Activated CD4-positive, alpha-beta T cell treated with anti-CD3 and anti-CD28 coated beads, Interleukin-2, amount 50 U/mL, for 24 hours (primary cell): ENCODE data around the gene MPPED1.

Experiments
- DNase-seq, 2 donors: peaks; one replicate each; pipeline ENCODE4 v3.0.0-alpha.2; 2020; ENCODE audit warnings: low read depth in 1 of 2, low spot score in 1 of 2

MPPED1 gene

DNA sequence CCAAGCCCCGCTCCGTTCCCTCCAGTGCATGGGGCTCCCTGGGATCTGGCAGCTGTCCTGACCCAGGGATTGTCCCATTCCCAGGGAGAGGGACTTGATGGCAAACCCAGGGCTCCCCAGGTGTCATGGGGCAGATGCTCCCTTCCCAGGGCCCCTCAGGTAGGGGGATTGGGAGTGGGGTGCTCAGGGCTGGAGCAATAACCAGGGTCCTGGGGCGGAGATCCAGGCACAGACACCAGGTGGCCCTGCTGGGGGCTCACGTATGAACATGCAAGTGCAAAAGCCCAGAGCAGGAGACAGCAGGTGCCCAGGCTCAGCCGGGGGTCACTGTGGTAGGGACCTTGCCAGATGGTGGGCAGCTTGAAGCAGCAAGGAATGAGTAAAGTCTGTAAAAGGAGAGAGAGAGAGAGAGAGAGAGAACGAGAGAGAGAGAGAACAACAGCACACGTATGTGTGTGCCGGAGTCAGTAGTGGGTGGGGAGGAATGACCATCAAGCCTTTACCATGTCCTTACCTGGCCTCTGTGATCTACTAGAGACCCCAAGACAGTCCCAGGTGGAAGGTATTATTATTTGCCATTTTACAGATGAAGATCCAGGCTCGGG is 19.3 kb upstream of the MPPED1 start:
- DNase-seq: no peak

DNA sequence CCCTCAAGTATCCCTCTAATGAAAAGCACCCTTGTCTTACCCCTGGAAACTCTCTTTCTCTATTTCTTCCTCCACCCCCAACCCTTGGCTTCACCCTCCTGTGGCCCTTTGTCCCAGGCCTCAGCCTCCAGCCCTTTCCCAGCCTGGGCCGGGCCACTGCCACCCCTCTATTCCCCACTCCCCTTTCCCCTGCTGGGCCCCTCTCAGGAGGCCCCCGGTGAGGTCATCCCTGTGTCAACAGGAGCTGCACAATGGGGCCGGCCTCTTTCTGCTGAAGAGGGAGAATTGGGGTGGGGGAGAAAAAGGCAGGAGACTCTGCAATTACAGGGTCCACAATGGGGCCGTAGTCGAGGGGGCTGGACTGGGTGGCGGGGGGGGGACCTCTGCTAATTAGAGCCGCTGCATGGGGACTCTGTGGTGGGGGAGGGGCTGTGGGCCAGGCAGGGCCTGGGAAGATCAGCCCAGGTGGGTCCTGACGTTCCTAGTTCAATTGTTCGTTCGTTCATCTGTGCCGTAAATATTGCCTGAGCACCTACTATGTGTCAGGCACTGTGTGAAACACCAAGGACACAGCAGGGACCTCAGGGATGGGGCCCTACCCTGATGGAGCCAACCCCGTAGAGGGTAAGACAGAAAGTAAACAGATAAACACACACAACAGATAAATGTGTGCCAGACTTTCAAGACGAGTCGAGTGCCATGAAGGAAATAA is 18.5 kb upstream of the MPPED1 start:
- DNase-seq: no peak

DNA sequence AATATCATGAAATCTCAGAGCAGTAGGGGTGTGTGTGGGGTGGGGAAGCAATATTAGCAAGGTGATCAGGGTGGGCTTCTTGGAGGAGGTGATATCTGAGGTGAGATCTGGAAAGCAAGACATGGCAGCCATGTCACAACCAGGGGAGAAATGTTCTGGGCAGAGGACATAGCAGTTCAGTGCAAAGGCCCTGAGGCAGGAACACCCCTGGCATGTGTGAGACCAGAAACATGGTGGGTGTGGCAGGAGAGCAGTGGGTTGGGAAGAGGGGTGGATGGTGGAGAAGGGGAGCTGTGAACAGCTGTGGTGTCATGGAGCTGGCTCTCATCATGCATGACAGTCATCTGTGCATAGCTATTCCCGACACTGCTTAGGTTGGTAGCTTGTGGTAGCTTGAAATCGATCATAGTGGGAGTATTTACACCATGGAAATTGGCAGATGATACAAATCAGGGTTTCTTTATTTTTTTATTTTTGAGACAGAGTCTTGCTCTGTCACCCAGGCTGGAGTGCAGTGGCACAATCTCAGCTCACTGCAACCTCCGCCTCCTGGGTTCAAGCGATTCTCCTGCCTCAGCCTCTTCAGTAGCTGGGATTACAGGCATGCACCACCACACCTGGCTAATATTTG is 17.9 kb upstream of the MPPED1 start:
- DNase-seq: no peak

DNA sequence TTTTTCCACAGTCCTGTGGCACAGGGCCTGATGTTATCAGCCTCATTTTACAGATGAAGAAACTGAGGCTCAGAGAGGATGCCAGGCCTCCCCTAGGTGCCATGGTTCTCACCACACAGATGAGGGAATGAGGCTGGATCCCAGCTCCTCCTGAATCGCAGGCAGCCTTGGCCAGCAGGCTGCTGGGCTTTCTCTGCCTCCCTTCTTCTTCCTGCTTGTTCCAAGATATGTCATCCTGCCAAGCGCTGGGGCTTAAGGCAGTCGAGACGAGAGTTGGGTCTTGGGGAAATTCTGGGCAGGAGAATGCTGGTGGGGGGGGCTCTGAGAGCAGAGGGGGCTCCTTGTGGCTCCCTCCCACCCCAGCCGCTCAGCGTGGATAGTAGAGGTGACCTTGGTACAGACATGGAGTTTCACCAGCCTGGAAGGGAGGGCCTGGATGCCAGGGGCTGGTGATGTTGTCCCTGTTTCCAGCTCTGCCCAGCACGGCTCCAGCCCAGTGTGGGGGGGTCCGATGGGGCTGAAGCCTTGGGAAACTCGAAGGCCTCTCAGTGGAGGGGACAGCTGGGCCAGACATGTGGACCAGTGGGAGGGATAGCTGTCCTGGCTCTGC is 16.6 kb upstream of the MPPED1 start:
- DNase-seq: no peak

DNA sequence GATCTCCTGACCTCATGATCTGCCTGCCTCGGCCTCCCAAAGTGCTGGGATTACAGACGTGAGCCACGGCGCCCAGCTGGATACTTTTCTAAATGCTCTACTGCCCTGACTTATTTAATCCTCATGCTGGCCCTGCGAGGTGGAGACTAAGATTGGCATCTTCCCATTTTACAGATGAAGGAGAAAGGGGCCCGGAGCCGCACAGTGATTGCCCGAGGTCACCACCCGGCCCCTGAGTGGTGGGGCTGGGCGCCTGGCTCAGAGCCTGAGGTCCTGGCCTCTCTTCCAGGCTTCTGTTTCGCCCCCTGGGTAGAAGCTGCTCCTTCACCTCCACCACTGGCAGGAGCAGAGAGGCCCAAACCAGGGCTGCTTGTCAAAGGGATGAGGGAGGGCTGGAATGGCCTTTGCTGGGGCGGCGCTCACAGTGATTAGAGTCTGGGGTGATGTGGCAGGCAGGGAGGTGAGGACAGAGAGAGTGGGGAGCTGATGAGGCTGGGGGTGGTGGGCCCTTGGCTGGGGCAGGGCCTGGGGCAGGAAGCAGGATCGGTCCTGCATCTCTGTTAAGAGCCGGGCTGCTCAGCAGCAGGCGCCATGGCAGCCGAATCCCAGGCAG is 15.4 kb upstream of the MPPED1 start:
- DNase-seq: no peak

DNA sequence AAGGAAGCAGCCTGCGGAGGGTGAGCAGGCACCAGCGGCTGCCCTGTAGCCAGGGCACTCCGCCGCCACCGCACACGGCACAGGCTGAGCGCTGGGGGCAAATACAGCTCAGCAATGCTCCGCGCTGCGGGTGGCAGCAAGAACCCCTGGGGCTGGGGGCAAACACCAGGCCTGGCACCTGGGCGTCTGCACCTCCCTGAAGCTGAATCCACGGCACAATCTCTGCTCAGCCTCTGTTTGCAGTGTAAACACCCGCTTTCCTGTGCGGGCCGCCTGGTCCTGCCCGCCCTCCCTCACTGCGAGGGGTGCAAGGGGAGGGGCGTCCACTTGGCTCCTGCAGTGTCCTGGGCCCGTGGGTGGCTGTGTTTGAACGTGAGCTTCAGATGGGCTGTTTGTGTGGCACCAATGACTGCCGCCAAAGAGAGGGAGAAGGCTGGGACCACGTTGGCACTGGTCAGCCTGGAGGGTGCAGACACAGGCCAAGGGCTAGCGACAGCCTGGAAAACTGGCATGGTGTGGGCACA is 14.8 kb upstream of the MPPED1 start:
- DNase-seq: no peak

DNA sequence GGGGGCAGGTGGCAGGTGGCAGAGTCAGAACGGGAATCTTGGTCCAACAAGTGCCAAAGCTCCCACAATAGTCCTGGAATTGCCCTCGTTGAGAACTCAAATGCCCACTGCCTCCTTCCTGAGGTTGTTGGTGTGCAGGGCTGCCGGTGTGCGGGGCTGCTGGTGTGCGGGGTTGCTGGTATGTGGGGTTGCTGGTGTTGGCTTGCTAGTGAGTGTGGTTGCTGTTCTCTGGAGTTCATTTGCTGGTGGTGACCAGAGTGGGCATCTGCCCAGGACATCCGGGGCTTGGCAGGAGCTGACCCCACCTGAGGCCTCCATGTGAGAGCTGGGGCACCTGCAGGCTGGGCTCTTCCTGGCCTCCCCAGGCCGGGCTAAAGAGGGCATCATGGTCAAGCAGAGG is 14.0 kb upstream of the MPPED1 start:
- DNase-seq: no peak

DNA sequence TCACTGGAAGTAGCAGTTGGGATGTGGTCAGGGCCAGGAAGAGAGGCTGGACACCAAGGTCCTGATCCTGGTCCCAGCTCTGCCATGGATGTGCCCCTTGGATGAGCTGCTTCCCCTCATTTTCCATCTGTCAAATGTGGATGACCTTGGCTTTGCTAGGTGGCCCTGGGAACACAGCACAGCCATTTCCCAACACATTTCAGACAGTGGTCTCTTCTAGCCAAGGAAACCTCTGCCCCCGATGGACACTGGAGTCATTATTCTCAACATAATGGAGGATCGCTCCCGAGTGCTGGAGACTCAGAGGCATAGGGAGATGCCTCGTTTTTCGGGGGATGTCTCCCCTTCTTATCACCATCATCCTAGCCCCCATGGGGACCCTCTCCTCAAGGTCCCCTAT is 13.6 kb upstream of the MPPED1 start:
- DNase-seq: no peak

DNA sequence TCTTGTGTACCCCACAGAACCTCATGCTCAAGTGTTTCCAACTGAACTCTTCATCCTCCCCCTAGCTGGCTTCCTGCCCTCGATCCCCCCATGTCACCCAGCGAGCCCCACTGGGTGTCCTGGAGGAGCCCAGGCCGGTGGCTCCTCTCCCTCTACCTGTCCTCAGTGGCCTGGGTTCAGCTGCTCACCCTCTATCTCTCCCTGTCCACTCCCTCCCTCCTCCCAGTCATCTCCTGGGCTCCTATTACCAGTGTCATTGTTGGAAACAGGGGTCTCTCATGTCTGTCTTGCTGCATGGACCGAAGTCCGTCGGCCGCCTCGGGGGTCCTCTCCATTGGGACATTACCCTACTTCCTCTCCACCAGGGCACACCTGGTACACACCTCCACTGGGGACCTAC is 12.9 kb upstream of the MPPED1 start:
- no peak for DNase-seq

DNA sequence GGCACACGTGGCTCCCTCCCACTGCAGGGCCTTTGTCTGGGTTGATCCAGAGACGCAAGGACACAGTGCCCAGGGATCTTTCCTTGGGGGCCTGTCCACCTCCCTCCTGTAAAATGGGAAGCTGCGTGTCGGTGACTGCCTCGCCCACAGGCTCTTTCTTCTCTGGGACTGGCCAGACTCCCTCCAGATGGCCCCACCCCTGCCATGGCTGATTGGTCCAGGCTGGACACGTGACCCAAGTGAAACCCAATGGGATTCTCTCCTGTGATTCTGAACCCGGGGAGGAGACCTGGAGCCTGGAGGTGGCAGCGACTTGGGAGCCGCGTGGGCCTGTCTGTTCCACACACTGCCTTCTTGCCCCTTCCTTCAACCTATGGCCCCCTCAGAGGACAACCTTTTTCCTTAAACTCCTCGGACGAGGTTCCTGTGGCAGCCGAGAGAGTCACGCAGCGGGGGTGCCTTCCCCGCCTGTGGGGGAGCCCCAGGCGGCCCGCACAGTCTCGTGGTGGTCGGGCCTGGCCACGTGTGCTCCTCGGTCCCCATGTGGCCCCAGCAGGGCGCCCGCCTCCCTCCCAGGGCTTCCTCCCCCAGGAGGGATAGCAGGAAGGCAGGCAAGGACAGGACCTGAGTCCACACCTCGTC is 12.4 kb upstream of the MPPED1 start:
- no peak for DNase-seq

DNA sequence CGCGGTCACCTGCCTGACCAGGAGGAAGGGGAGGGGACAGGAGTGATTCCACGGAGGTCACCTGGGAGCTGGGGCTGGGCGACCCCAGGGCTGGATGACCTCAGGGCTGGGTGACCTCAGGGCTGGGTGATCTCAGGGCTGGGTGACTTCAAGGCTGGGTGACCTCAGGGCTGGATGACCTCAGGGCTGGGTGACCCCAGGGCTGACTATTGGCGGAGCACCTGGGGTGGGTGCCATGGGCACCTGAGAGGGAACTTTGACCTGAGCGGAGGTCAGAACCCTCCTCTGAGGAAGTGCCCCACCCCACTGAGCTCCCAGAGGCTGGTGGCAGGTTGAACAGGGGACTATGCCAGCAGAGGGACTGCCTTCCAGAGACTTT is 11.8 kb upstream of the MPPED1 start:
- DNase-seq: no peak

DNA sequence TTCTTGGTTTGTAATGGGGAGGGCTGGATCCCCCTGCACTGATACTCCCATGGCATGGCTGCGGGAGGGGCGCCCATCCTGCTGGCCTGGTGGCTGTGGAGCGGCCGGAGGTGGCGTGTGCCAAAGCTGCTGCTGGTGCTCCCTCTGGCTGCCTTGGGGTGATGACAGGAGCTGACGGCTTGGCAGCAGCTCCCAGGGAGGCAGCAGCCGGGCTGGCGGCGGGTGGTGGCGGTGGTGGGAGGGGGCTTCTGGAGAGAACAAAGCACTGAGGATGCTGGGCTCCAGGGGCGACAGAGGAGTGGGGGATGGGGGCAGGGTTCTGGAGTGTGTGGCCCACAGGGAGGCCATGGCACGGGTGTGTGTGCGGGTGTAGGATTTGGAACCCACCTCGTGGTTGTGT is 11.4 kb upstream of the MPPED1 start:
- no peak for DNase-seq

DNA sequence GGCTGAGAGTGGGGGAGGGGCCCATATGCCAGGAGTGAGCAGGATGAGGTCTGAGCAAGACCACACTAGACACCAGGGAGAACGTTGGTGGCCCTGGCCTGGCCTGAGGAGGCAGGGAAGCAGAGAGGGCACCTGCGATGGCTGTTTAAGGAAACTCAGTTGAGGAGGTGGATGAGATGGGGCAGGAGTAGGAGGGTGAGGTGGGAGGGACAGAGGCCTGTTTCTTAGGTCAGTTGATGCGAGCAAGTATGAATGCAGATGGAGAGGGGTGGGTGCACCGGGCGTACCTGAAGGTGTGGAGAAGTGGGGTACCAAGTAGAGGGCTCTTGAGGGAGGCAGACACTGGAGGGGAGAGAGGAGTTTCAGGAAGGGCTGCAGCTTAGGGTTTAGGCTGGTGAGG is 10.6 kb upstream of the MPPED1 start:
- DNase-seq: no peak

DNA sequence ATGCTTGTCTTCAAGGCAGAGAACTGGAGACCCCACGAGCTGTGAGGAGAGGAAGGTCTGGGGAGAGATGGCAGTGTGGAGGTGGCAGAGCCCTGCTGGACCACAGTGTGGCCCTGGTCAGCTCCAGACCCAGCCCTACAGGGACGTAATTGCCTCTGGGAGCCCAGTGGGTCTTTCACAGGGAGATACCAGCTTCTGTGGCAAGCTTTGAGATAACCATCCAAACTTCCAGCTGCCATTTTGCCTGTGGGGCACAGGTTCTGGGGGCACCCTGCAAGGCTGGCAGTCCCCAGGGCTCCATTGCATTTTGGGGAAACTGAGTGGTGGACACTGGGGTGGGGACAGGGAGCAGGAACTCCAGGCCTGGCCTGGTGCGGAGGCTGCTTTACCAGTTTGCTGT is 10.2 kb upstream of the MPPED1 start:
- no peak for DNase-seq

DNA sequence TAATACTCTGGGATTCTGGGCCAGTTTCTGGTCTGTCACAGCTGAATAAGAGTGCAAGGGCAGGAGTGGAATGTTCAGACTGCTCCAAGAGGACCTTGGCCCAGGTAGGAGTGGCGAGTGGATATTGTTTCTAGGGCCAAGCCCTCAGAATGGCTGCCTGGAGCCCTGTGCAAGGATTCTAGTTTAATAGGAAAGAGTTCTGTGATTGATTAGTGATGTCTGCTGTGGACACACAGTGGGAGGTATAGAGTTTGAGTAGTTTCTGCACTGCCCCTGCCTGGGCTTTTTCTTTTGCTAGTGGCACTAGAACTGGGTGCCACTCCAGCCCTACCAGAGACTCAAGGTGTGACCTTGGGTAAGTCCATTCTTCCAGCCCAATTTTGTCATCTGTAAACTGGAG is 9.7 kb upstream of the MPPED1 start:
- no peak for DNase-seq

DNA sequence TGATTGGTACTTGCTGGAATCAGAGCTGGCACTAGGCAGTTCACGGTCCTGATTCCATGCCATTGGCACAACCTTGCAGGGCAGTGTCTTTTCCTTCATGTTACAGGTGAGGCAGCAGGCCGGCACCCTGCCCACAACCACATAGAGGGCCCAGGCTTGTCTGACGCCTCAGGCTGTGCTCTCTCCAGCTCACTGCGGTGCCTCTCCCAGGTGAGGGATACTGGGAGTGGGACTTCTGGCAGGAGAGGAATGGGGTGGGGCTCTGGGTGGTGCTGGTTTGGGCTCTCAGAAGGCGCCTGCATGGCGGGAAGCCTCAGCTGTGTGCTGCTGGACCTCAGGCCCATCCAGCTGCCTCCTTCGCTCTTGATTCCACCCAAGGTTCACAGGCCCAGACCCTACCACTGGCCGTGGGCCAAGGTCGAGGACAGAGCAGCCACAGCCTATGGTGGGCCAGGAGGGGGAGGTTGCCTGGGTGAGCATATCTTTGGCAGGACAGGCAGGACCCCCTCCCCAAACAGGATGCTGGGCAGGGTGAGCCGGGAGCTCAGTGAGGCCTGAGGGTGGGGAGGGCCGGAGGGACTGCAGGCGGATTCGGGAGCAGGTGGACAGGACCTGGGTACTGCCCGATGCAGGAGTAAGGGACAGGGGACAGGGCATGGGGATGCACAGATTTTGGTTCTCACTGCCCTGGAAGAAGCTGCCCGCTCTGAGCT is 7.0 kb upstream of the MPPED1 start:
- no peak for DNase-seq

DNA sequence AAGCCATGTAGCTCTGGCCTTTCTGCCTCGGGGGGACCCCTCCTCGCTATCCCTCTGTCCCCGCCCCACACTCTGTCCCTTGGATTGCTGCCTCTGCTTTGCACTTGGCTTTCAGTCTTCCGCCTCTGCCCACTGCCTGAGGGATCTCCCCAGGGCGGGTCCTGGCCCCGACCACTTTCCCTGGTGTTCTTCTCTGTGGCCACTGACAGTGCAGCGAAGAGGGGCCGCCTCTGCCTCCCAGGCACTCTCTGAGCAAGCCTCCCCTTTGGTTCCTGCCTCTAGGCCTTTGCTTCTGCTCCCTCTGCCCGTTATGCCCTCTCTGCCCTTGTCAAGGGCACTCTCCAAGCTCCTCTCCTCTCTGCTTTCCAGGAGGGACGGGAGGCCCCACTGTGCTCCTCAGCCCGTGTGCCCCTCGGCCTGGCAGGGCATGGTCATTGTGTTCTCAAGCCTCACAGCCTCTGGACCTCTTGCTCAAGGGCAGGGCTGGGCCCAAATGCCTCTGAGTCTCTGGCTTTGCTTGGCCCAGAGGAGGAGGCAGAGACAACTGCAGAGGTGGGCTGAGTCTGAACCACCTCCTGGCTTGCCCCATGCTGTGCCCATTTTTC is 5.5 kb upstream of the MPPED1 start:
- no peak for DNase-seq

DNA sequence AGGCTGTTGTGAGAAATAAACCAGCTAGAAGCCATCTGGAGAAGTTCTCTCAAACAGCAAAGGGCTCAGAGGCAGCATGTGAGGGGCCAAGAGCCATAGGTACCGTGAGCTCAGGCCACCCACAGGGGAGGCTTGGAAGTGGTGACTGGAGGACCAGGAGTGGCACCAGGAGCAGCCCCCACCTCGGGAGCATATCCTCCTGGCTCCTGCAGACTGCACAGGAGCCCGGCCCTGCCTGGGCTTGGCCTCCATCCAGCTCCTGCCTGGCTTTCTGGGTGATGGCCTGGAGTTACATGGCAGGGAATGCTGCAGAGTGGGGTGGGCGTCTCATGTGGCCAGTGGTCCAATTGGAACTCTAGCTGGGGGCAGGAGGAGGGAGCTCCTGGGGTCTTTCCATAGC is 4.2 kb upstream of the MPPED1 start:
- no peak for DNase-seq

DNA sequence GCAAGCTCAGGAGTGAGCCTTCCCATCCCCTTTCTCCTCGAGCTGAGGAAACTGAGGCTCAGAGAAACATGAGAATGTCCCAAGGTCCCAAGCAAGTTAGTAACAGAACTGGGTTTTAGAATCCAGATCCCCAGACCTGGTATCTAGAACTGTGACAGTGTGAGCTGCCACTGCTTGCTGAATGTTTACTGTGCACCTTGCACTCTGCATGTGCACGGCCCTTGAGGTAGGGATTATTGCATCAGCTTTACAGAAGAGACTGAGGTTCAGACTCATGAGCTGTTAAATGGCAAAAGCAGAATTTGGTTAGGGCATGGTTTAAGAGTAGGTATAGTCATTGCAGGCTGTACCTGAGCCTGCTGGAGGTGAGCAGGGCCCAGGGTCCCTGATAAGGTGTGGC is 3.8 kb upstream of the MPPED1 start:
- no peak for DNase-seq

DNA sequence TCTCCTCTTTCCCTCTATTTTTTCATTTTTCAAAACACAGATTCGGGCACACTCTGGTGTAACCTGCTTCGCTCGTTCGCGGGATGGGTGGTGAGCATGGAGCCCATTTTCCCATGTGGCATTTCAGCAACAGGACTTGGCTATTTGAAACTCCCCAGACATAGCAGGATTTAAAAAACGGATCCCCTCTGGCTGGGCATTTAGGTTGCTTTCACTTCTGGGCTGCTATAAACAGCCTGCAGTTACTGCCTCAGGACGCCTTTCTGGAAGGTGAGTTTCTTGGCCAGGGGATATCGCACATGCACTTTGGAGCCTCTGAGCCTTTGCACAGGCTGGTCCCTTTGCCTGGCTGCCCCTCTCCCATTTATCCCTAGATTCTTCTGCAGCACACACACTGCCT is 2.8 kb upstream of the MPPED1 start:
- DNase-seq: no peak
